Stomach (tissue), 9 donors: Measurements from ENCODE around the gene ZNF670. TPM values are rescaled to one million over a fixed set of nuclear protein-coding genes. Genes with fewer than 3 reads are reported as not detected.

Experiments
- DNase-seq, 2 donors: peaks; one replicate each; pipeline versions ENCODE4 v3.0.0 to v3.0.0-alpha.2; 2013 to 2019
- H3K27ac ChIP-seq, 5 donors: fragments of 200-600 bp in 4 of 5; sonication (generic) in 4 of 5; one replicate each; pipeline ENCODE4 v1.5.1; 2013 to 2019; ENCODE audit warnings: mild to moderate bottlenecking in 1 of 5, moderate library complexity in 1 of 5
- H3K27me3 ChIP-seq, 3 donors: fragments of 200-600 bp; sonication (generic); one replicate each; pipeline ENCODE4 v1.5.1; 2017 to 2019; ENCODE audit warnings: mixed run types in 1 of 3
- H3K36me3 ChIP-seq, 4 donors: fragments of 200-600 bp; sonication (generic); 1 replicate in 3 of 4; 2 replicates in 1 of 4; pipeline ENCODE4 v1.5.1; 2016 to 2019
- H3K4me1 ChIP-seq, 4 donors: fragments of 200-600 bp; sonication (generic); one replicate each; pipeline ENCODE4 v1.5.1; 2016 to 2019
- H3K4me3 ChIP-seq, 4 donors: fragments of 200-600 bp; sonication (generic) in 3 of 4; one replicate each; pipeline ENCODE4 v1.5.1; 2016 to 2019; ENCODE audit warnings: mild to moderate bottlenecking in 1 of 4
- H3K9me3 ChIP-seq, 4 donors: fragments of 200-600 bp; sonication (generic); one replicate each; pipeline ENCODE4 v1.5.1; 2016 to 2019
- CTCF ChIP-seq, 7 experiments: fragments of 450-650 bp in 4 of 7; fragments of 200-600 bp in 3 of 7; sonication (generic) in 3 of 7; IDR thresholded peaks; one replicate each; pipeline ENCODE4 v1.5.1; 2016 to 2019; ENCODE audit warnings: antibody characterized with exemption in 7 of 7, control low read depth in 2 of 7, mild to moderate bottlenecking in 1 of 7
- EP300 ChIP-seq: sonication (generic); formaldehyde crosslinking; IDR thresholded peaks from one replicate; pipeline ENCODE4 v1.6.1; 2017; ENCODE audit warnings: antibody characterized with exemption
- POLR2A ChIP-seq, 4 donors: fragments of 450-650 bp; IDR thresholded peaks; one replicate each; pipeline ENCODE4 v1.6.1; 2016; ENCODE audit warnings: antibody characterized with exemption in 4 of 4, control low read depth in 2 of 4, mild to moderate bottlenecking in 1 of 4, moderate library complexity in 1 of 4
- POLR2AphosphoS5 ChIP-seq, 3 donors: sonication (generic); formaldehyde crosslinking; IDR thresholded peaks; one replicate each; pipeline ENCODE4 v1.6.1; 2016; ENCODE audit warnings: antibody characterized with exemption in 3 of 3
- WGBS, 5 donors: extraction: QIAGEN DNeasy Blood & Tissue Kit in 3 of 5; methylation state at CpG; one replicate each; pipeline versions ENCODE4 v1.1.5 to v1.1.7; 2013 to 2018; 5-methylcytosine and 5-hydroxymethylcytosine counted together
- intact Hi-C: fragments of 100-400 bp; cut with DNase I; formaldehyde crosslinking; loops from one replicate; pipeline ENCODE4 v1.15.1; 2023; ENCODE audit warnings: low total_unique reads
- polyA plus RNA-seq, 3 donors: library from polyadenylated mRNA; stranded (reverse); fragments of 200-250 nt; gene quantifications; one replicate each; pipeline ENCODE4 v1.2.3, GENCODE V29; 2013
- total RNA-seq, 5 donors: library from RNA; depleted of rRNA; stranded (reverse); fragments of >200 nt; gene quantifications; one replicate each; pipeline versions ENCODE4 v1.1.0 to v1.2.3, GENCODE V29; 2014 to 2016
- donor health status: healthy with polysubstance abuse.
- donor health status: Bipolar disorder and iron deficiency.
- donor health status: healthy.

The ZNF670 gene
- total and polyA plus RNA-seq, 8 donors = 1.6 to 10.6 (median 4.0) TPM; not detected in 2

GRCh38 chr1:247089616-247090375 lies 11.2 kb upstream of the ZNF670 start:
- no peak for DNase-seq
- no peak overlapping the region for H3K27ac ChIP-seq

GRCh38 chr1:247088967-247089366 lies 10.4 kb upstream of the ZNF670 start:
- Histone ChIP-seq H3K9me3 (peaks cover 0 to 2% (median 0%) of the 10 kb centered on the region in 4 donors), H3K4me1 (no peaks in the 10 kb centered on the region), H3K27me3 (no peaks in the 10 kb centered on the region), H3K36me3 (no peaks in the 10 kb centered on the region), H3K27ac (no peak overlapping the region), H3K4me3 (no peak overlapping the region)
- no peak for DNase-seq
- intact Hi-C loops = no loop called here
- TF ChIP-seq EP300 = no peak
- no peak for TF ChIP-seq CTCF (IDR thresholded peaks at IDR 0.05)
- no peak for TF ChIP-seq POLR2A (IDR thresholded peaks at IDR 0.05)
- TF ChIP-seq POLR2AphosphoS5 (IDR thresholded peaks at IDR 0.05) = no peak
- 74 to 85% (median 82%) methylated on average over 4 of the region's 4 CpGs for WGBS, 5 donors

More at GRCh38 chr1:247089616-247090375, 11.2 kb upstream of the ZNF670 start:
- WGBS, 5 donors = 59 to 74% (median 69%) methylated on average over 9 to 17 of the region's 17 CpGs
- Histone ChIP-seq H3K36me3 (no peaks in the 10 kb centered on the region), H3K4me1 (no peaks in the 10 kb centered on the region), H3K9me3 (peaks cover 0 to 8% (median 3%) of the 10 kb centered on the region in 4 donors), H3K4me3 (no peak overlapping the region), H3K27me3 (no peaks in the 10 kb centered on the region)
- intact Hi-C loops = no loop called here
- TF ChIP-seq POLR2A (IDR thresholded peaks at IDR 0.05) (no peak), POLR2AphosphoS5 (IDR thresholded peaks at IDR 0.05) (no peak), CTCF (IDR thresholded peaks at IDR 0.05) (no peak), EP300 (no peak)

GRCh38 chr1:247087256-247087655 lies 8.6 kb upstream of the ZNF670 start:
- Histone ChIP-seq H3K36me3 (no peaks in the 10 kb centered on the region), H3K27ac (no peak overlapping the region), H3K4me1 (no peaks in the 10 kb centered on the region), H3K9me3 (peaks cover 0 to 3% (median 0%) of the 10 kb centered on the region in 4 donors), H3K27me3 (no peaks in the 10 kb centered on the region), H3K4me3 (no peak overlapping the region)
- intact Hi-C loops = no loop called here
- no peak for DNase-seq
- TF ChIP-seq CTCF (IDR thresholded peaks at IDR 0.05) (no peak), POLR2AphosphoS5 (IDR thresholded peaks at IDR 0.05) (no peak), EP300 (no peak), POLR2A (IDR thresholded peaks at IDR 0.05) (no peak)
- WGBS, 5 donors = 33 to 71% (median 53%) methylated on average over 1 of the region's 1 CpG

- Histone ChIP-seq H3K4me3 (no peak overlapping the region), H3K27me3 (no peaks in the 10 kb centered on the region), H3K9me3 (peaks cover 0 to 3% (median 0%) of the 10 kb centered on the region in 4 donors), H3K27ac (no peak overlapping the region), H3K4me1 (no peaks in the 10 kb centered on the region), H3K36me3 (no peaks in the 10 kb centered on the region)
- DNase-seq = no peak
- 86 to 92% (median 91%) methylated on average over 5 to 8 of the region's 8 CpGs for WGBS, 5 donors
- intact Hi-C loops = no loop called here
- no peak for TF ChIP-seq POLR2A (IDR thresholded peaks at IDR 0.05)
- no peak for TF ChIP-seq EP300
- no peak for TF ChIP-seq POLR2AphosphoS5 (IDR thresholded peaks at IDR 0.05)
- no peak for TF ChIP-seq CTCF (IDR thresholded peaks at IDR 0.05)
Measured at GRCh38 chr1:247085310-247085709, 6.7 kb upstream of the ZNF670 start.
